Calu3 (cell line): ENCODE measurements around the gene SPDYE4. TPM values are rescaled to one million over a fixed set of nuclear protein-coding genes. Genes with fewer than 3 reads are reported as not detected.

Experiments used
- BruUV-seq: library from RNA; stranded (reverse); fragments of 400-500 nt; replicated peaks from 2 replicates; lab custom pipeline; 2021; lab: Mats Ljungman, UMichigan
- CTCF ChIA-PET: fragments of 300-600 bp; sonication (Branson Sonifier 250); formaldehyde crosslinking; loops from one replicate; lab custom pipeline; 2022; ENCODE audit warnings: antibody characterized with exemption; lab: Charles Lee
- DNase-seq: peaks from one replicate; pipeline ENCODE4 v3.0.0; 2022
- H3K27ac Mint-ChIP-seq: one replicate; pipeline ENCODE4 v1.8.0; 2022; ENCODE audit warnings: mixed read lengths; ENCODE audit not compliant: unreplicated experiment
- H3K27me3 Mint-ChIP-seq: one replicate; pipeline ENCODE4 v1.8.0; 2022; ENCODE audit warnings: mixed read lengths; ENCODE audit not compliant: unreplicated experiment
- H3K36me3 Mint-ChIP-seq: one replicate; pipeline ENCODE4 v1.8.0; 2022; ENCODE audit warnings: mild to moderate bottlenecking, moderate library complexity, mixed read lengths; ENCODE audit not compliant: insufficient read depth, unreplicated experiment
- H3K4me1 Mint-ChIP-seq: one replicate; pipeline ENCODE4 v1.8.0; 2022; ENCODE audit warnings: mild to moderate bottlenecking, low read depth, mixed read lengths; ENCODE audit not compliant: unreplicated experiment
- H3K4me3 Mint-ChIP-seq: one replicate; pipeline ENCODE4 v1.8.0; 2022; ENCODE audit warnings: mild to moderate bottlenecking, low read depth, moderate library complexity, mixed read lengths; ENCODE audit not compliant: unreplicated experiment
- H3K9me3 Mint-ChIP-seq: one replicate; pipeline ENCODE4 v1.8.0; 2022; ENCODE audit warnings: low read depth, mixed read lengths; ENCODE audit not compliant: unreplicated experiment
- intact Hi-C: fragments of 100-400 bp; cut with micrococcal nuclease; formaldehyde crosslinking; loops from one replicate; pipeline ENCODE4 v1.10.0; 2022; ENCODE audit not compliant: unreplicated experiment
- total RNA-seq: library from RNA; stranded (reverse); gene quantifications from 2 replicates; pipeline ENCODE4 v1.2.3, GENCODE V29; 2022
- TF ChIP-seq, protein P1 (sequence below): fragments of 200-600 bp; IDR thresholded peaks from one replicate; pipeline ENCODE4 v1.8.0; 2022; ENCODE audit warnings: antibody characterized with exemption; ENCODE audit not compliant: unreplicated experiment

Gene SPDYE4
- total RNA-seq, 1 experiment from 2014 or later = not detected

DNA sequence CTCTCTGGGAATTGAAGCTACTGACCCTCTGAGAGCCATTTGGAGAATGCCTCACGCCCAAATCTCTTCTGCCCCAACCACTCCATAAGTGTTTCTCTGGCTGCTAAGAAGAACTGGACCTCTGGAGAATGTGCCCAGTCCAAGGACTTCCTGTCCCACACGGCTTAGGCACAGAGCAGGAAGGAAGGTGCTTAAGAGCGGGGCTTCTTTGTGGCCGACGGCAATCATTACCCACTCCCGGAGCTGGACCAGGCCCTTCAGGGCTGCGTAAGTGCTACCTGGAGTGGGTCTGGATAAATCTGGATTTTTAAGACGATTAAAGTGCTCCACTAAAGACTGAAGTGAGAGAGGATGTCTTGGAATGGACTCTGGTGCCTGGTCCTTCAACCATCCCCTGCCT, 15.5 kb downstream of the SPDYE4 start:
- no TSS peak for BruUV-seq
- Mint-ChIP-seq H3K27me3 (peaks cover 41% of the 10 kb centered on the region), H3K4me3 (no peak overlapping the region), H3K27ac (no peak overlapping the region), H3K4me1 (no peaks in the 10 kb centered on the region), H3K9me3 (no peaks in the 10 kb centered on the region), H3K36me3 (no peaks in the 10 kb centered on the region)
- DNase-seq = no peak
- TF ChIP-seq, protein P1, sequence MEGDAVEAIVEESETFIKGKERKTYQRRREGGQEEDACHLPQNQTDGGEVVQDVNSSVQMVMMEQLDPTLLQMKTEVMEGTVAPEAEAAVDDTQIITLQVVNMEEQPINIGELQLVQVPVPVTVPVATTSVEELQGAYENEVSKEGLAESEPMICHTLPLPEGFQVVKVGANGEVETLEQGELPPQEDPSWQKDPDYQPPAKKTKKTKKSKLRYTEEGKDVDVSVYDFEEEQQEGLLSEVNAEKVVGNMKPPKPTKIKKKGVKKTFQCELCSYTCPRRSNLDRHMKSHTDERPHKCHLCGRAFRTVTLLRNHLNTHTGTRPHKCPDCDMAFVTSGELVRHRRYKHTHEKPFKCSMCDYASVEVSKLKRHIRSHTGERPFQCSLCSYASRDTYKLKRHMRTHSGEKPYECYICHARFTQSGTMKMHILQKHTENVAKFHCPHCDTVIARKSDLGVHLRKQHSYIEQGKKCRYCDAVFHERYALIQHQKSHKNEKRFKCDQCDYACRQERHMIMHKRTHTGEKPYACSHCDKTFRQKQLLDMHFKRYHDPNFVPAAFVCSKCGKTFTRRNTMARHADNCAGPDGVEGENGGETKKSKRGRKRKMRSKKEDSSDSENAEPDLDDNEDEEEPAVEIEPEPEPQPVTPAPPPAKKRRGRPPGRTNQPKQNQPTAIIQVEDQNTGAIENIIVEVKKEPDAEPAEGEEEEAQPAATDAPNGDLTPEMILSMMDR = no peak
- intact Hi-C loops = no loop called here
- CTCF ChIA-PET = no interaction called here

DNA sequence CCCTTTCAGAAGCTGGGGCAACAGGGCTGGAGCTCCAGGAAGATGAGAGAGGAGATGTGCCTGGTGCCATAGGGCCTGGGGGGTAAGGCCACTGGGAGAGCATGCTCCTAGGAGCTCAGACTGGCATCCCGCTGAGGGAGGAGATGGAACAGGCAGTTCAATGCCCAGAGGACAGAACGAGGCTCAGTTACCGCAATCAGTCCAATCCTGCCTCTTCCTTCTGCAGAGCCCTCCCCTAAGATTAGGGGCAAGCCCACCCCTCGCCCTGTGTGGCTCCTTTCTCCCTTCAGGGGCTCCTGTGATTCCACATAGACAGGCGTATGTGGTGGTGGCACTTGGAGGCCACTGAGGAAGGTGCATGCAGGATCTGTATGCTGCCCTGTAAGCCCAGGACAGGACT, 16.1 kb downstream of the SPDYE4 start:
- BruUV-seq = no TSS peak
- CTCF ChIA-PET = interaction anchor here (0.6 kb wide), 1 partner anchor 338 kb away, joined by 3 read pairs; no protein-coding TSS in a partner anchor
- Mint-ChIP-seq H3K27me3 (peaks cover 41% of the 10 kb centered on the region), H3K9me3 (no peaks in the 10 kb centered on the region), H3K4me3 (no peak overlapping the region), H3K4me1 (no peaks in the 10 kb centered on the region), H3K36me3 (no peaks in the 10 kb centered on the region), H3K27ac (no peak overlapping the region)
- TF ChIP-seq, protein P1 = no peak
- intact Hi-C loops = no loop called here
- DNase-seq = no peak

DNA sequence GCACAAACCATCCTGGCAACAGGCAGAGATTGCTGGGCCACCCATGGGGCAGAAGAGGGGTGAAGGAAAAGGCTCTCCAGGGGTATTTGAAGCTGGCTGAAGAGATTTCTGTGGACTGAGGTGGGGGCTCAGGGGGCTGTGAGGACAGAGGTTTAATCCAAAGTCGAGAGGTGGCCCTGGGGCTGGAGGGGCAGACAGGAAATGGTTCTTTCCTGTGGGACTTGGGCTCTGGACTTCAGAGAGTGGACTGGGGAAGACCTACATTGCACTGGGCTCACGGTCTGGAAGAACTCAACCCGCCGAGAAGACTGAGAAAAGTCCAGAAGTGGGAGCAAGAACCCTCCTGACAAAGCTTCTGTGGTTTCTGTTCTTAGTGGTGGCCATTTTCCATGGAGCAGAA, 16.6 kb downstream of the SPDYE4 start:
- CTCF ChIA-PET = no interaction called here
- no peak overlapping the region for H3K27ac Mint-ChIP-seq
- no peaks in the 10 kb centered on the region for H3K9me3 Mint-ChIP-seq
- no peak overlapping the region for H3K4me3 Mint-ChIP-seq
- intact Hi-C loops = no loop called here
- H3K4me1 Mint-ChIP-seq = no peaks in the 10 kb centered on the region
- H3K36me3 Mint-ChIP-seq = no peaks in the 10 kb centered on the region
- peaks cover 41% of the 10 kb centered on the region for H3K27me3 Mint-ChIP-seq
- DNase-seq = no peak
- TF ChIP-seq, protein P1 = no peak
- no TSS peak for BruUV-seq

DNA sequence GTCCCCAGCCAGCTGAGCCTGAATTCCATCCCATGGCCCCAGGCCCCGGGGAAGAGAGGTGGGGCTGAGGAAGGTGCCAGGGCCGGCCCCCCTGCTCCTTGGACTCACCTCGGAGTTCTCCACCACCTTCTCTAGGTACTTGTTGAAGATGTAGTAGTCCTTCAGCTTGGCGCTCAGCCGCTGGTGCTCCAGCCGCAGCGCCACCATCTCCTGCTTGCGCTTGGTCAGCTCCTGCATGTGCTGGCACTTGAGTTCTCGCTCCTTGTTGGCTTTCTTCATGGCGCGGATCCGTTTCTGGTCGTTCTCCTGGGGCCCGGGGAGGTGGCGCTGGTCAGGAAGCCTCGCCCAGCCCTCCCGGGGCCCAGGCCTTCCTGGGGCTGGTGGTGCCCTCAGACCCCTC, 17.0 kb downstream of the SPDYE4 start:
- Mint-ChIP-seq H3K4me3 (no peak overlapping the region), H3K9me3 (no peaks in the 10 kb centered on the region), H3K27me3 (peaks cover 41% of the 10 kb centered on the region), H3K27ac (no peak overlapping the region), H3K36me3 (no peaks in the 10 kb centered on the region), H3K4me1 (no peaks in the 10 kb centered on the region)
- no TSS peak for BruUV-seq
- TF ChIP-seq, protein P1 = no peak
- CTCF ChIA-PET = no interaction called here
- intact Hi-C loops = no loop called here
- DNase-seq = no peak
